TTC549 (cell line): ENCODE data around the gene ARHGAP23.
"Not testable (repeated sequence)": the region's sequence is repeated elsewhere in the genome, so short reads cannot be mapped to it uniquely, and the experiment has no call there.

Source experiments
- FAIRE-seq: peaks from 2 replicates; lab custom pipeline; 2012; peaks lifted over from hg19 to GRCh38; lab: Jason Lieb, UNC

ARHGAP23 gene

DNA sequence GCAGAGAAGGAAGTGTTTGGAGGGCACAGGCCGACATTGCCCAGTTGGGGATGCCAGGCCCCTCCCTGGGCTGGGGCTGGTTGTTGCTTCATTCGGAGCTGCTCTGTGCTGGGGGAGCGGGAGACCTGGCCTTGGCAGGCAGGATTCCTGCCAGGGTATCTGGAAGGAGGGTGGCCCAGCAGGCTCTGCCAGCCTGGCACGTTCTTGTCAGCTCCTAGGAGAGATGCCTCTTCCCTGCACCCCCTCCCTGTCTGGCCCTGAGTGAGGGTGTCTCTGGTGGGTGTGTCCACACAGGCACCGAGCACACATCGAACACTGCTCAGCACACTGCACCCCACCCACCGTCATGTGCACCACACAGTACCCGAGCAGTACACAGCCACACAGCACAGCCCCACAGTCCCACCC lies 35.2 kb downstream of the ARHGAP23 start:
- FAIRE-seq, result no peak

DNA sequence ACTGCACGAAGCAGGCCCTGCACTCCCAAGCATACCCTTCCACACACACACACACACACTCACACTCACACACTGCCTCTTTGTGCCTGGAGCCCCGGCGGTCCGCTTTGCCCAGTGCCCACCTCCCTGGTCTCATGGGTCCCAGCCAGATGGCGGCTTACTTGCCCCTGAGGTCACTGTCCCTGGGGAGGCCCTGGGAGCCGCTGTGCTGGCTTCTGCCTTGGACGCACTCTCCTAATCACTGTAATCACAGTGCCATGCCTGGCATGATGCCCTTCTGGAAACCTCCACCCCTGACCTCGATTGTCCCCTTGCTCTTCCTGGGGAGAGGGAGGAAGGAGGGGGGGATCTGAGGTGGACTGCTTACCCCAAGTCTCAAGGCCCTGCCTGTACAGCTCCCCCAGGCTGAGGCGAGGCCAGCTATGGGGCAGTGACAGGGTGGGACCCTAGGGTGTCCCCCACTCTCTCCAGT lies 36.0 kb downstream of the ARHGAP23 start:
- FAIRE-seq, result no peak

DNA sequence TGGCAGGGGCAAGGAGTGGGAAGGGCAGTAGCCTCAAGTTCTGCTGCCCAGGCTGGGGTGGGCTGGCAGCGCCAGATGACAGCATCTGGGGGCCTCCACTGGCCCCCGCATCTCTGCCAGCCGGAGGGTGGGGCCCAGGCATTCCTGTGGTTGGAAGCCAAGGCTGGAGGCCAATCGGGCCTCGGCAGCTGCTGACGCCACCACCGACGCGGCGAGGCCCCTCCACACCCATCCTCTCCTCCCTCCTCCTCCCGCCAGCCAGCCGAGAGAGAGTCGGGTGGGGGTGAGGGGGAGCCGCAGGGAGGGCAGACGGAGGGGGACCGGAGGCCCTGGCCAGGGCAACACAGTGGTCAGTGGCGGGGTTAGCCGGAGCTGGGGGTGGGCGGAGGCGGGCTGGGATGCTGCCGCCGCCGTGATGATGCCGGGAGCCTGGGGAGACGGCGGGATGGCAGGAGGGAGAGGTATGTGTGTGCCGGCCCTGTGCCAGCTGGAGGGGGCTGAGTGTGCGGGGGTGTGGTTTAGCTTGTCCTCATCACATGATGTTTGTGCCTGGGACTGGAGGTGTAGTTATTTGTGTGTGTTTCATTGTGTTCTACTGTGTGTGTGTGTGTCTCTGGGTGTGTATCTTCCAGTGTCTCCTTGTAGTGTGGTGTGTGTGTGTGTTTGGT lies 36.6 kb downstream of the ARHGAP23 start:
- FAIRE-seq, result no peak

DNA sequence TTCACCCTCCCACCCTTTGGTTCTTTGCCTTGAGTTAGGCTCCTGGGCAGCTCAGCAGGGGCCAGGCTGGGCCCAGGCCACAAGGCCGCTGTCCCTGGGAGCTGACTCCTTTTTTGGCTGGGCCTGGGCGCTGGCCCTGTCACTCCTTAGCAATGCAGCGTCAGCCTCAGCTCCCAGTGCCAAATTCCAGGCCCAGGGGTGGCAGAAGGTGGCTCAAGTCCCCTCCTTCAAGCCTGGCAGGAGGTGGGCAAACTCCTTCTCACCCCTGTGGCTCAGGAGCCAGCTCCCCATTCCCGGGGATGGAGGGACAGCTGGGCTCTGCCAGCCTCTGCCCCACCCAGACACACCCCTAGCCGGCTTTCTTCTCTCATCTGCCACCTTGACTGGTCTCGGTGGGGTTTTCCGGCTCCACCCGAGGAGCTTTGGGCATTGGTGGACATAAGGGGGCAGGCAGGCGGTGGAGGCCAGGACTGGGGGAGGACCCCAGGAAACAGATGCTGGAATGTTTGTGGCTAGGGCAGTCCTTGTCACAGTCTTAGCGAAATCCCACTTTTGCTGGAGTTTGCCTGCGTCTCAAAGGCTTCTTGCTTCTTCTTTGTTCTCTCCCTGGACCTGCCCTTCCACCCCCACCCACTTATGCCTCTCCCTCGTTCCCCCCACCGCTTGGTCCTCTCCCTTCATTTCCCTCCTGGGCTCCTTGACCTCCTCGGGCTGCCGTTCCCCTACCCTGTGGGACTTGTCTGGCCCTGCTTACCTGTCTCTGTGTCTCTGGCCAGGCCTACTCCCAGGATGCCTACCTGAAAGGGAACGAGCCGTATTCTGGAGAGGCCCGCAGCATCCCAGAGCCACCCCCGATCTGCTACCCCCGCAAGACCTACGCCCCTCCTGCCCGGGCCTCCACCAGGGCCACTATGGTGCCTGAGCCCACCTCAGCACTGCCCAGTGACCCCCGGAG lies 37.4 kb downstream of the ARHGAP23 start:
- no peak for FAIRE-seq

DNA sequence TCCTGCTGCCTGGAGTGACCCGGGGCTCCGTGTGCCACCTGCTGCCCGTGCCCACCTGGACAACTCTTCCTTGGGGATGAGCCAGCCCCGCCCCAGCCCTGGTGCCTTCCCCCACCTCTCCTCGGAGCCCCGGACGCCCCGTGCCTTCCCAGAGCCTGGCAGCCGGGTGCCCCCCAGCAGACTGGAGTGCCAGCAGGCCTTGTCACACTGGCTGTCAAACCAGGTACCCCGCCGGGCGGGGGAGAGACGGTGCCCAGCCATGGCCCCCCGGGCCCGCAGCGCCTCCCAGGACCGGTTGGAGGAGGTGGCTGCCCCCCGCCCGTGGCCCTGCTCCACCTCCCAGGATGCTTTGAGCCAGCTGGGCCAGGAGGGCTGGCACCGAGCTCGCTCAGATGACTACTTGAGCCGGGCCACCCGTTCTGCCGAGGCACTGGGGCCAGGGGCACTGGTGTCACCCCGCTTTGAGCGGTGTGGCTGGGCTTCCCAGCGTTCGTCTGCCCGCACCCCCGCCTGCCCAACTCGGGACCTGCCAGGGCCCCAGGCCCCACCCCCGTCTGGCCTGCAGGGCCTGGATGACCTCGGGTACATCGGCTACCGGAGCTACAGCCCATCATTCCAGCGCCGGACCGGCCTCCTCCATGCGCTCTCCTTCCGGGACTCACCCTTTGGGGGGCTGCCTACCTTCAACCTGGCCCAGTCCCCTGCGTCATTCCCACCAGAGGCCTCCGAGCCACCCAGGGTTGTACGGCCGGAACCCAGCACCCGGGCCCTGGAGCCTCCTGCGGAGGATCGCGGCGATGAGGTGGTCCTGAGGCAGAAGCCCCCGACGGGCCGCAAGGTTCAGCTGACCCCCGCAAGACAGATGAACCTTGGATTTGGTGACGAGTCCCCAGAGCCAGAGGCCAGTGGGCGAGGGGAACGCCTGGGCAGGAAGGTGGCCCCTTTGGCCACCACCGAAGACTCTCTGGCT lies 38.4 kb downstream of the ARHGAP23 start:
- FAIRE-seq, result no peak

DNA sequence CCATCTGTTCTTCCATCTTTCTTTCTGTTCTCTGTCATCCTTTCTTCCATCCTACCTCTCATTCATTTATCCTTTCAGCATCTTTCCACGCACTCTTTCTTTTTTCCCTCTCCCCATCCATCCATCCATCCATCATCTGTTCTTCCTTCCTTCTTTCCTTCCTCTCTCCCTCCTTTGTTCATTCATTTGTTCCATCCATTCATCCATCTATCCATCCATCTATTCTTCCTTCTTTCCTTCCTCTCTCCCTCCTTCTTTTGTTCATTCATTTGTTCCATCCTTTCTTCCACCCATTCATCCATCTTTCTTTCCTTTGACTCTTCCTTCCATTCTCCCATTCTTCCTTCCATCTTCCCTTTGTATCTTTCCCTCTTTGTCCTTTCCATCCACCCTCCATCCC lies 39.2 kb downstream of the ARHGAP23 start:
- FAIRE-seq, result no peak

DNA sequence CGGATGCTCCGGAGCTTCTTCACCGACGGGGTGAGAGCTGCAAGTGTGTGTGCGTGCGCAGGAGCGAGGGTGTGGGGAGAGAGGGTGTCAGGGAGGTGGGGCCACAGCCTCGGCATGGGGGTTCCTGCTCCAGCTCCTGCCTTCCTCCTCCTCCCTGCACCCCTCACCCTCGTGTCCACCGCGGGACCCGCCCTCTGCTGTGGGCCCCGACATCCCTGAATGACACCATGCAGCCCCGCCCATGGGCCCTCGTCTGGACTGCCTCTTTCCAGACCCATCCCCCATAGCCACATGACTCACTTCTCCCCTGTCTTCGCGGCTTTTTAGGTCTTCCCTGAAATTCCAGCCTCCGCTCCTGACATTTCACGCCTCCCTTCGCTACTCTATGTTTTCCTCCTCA lies 41.6 kb downstream of the ARHGAP23 start:
- no peak for FAIRE-seq

DNA sequence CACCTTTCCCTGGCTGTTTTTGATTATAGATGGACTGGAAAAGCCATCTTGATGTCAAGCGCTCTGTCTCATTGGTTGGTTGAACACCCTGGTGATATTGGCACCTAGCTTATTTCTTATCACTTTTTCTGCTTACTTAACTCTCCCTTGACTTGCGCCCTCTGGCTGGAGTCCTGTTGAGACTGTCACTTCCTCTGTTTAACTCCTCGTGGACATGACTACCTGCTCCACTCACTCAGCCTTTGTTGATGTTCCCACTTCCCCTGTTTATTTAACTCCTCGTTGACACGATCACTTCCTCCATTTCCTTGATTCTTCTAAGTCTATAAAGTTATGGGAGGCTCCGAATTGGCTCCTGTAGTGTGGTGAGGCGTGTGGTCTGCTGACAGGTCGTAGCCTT lies 43.0 kb downstream of the ARHGAP23 start:
- not testable (repeated sequence) for FAIRE-seq

DNA sequence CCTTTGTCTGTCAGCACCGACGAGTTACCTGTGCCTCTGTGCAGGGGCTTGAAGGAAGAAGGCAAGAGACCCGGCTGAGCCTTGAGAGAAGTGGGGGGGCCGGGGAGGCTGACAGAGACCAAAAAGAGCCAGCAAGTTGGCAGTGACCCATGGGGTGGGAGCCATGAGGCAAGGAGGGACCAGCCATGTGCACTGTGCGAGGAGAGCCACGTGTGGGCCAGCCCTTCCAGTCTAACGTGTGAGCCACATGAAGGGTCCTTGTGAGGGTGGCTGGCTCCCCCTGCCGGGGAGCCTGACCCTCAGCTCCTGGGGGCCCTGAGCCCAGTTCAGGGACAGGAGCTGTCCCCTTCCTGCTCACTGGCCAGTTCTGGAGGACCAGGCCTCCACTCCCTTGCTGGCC lies 46.4 kb downstream of the ARHGAP23 start:
- not testable (repeated sequence) for FAIRE-seq

DNA sequence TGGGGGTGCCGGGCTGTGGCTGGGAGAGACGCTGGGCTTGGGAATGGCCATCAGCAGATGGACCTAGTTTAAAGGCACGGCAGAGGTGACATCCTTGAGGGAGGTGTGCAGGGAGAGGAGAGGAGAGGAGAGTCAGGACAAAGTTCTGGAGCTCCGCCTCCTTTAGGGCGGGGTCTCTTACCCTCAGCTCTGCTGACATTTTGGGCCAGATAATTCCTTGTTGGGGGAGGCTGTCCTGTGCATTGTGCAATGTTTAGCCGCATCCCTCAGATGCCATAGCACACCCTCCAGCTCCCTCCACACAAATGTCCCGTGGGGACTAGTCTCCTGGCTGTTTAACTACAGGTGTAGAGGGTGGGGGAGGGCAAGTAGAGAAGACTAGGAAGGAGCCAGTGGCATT lies 48.3 kb downstream of the ARHGAP23 start:
- no peak for FAIRE-seq

DNA sequence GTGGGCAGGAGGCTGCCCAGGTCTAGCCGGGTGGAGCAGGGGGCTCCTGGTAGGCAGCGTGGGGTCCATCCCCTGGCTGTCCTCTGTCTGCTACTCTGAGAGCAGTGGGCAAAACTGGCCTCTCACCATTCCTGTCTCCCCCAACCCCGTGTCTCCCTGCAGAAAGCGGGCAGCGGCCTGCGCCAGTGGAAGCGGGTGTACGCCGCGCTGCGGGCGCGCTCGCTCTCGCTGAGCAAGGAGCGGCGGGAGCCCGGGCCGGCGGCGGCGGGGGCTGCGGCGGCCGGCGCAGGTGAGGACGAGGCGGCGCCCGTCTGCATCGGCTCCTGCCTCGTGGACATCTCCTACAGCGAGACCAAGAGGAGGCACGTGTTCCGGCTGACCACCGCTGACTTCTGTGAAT lies 49.2 kb downstream of the ARHGAP23 start:
- not testable (repeated sequence) for FAIRE-seq

DNA sequence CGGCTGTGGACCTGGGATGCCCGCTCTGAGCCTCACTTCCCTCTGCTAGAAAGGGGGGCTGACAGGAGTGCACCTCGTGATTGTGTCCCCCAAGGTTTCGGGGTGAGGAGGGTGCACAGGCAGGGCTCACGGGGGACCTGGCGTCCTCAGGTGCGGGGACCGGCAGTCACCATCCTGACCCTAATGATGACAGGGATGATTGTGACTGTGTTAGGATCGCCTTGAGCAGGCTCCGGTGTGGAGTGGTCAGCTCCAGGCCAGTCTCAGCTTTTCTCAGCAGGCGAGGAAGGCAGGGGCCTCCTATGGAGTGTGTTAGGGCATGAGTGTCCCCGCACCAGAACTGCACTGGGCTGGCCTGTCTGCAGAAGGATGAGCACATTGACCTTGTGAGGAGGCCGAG lies 49.7 kb downstream of the ARHGAP23 start:
- FAIRE-seq, result not testable (repeated sequence)

DNA sequence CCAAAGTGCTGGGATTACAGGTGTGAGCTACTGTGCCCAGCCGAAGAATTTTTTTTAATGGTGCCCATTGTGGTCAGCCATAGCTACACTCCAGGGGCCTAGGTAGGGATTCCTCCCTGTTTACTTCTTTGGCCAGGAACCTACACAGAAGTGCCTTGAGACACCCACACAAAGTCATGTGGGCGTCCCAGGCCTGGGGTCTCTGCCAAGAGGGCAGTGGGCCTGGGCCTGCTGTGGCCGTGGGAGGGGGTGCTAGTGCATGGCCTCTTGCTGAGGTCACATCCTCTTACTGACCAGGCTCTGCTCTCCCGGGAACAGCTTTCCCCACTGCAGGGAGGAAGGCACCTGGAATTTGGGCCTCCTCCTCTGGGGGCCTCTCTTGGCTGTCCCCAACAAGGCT lies 50.4 kb downstream of the ARHGAP23 start:
- FAIRE-seq, result not testable (repeated sequence)

DNA sequence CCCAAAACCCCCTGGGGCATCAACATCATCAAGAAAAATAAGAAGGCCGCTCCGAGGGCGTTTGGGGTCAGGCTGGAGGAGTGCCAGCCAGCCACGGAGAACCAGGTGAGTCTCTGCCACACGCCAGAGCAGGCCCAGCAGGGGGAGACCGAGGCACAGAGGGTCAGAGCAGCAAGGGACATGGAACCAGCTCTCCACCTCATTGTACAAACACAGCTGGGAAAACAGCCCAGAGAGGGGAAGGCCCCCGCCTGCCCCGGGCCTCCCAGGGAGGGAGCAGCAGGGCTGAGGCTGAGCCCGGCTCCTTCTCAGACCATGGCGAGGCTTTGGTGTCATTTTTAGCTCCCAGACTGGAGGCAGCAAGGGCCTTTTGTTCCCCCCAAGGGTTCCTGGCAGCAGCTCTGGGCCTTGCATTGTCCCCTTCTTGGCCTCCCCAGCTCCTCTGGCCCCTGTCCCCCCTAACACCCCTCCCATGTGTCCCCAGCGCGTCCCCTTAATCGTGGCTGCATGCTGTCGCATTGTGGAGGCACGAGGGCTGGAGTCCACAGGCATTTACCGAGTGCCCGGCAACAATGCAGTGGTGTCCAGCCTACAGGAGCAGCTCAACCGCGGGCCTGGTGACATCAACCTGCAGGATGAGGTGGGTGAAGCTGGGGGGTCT lies 53.9 kb downstream of the ARHGAP23 start:
- FAIRE-seq, result not testable (repeated sequence)

DNA sequence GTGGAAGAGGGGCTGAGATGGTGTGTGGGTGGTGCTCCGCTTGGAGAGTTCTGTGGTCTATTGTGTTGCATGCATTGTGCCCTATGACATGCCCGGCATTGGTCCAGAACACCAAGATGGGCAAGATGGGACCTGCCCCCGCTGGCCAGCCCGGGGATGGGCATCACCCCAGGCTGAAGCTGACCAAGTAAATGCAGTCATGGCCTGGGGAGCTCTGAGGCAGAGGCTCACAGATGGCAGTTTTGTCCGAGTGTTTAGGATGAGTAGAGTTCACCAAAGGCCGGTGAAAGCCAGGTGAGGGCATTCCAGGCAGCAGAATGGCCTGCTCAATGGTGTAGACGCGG lies 54.4 kb downstream of the ARHGAP23 start:
- FAIRE-seq, result not testable (repeated sequence)

DNA sequence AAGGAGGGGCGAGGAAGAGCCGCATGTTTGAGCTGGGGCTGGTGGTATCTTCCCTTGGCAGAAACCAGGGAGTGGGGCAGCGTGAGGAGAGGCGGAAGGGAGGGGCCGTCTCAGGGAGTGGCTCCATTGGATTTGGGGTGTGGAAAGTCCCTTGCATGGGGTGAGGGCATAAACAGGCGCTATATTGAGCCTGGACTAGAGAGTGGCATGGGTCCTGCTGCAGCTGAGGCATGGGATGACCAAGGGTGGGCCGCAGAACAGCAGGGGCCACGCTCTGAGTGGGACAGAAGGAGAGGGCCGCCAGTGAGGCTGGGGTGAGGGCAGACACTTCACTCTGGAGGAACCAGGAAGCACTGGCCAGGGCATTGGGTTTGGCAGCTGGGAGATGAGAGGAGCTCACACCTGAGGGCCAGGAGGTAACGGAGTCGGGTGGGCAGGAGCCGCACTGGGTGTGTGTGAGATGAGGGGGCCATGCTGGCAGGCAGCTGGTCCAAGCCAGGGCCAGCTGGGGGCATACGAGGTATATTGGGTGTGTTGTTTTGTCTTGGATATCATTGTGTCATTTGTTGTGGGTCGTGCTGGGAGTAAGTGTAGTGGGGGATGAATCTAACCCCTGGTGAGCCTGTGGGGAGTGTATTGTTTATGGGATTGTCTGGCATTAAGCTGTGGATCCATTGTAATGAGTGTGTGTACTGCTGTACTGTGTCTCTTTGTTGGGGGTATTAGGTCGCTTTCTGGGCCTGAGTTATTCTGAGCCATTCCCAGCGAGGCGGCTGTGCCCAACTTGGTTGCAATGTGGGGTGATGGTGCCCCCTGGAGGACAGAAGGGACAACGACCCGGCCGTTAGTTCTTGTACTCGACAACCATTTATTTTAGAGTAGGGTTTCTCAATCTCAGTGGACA lies 56.2 kb downstream of the ARHGAP23 start:
- FAIRE-seq, result not testable (repeated sequence)

DNA sequence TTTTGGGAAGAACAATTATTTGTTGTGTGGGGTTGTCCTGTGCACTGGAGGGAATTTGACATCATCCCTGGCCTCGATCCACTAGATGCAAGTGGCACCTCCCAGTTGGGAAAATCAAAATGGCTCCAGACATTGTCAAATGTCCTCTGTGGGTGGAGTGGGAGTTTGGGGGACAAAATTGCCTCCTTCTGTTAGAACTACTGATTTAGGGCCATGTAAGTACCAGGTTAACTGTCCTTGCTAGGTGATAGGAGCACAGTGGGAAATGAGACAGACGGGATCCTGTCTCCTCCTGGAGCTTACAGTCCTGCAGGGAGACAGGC lies 56.8 kb downstream of the ARHGAP23 start:
- FAIRE-seq, result no peak

DNA sequence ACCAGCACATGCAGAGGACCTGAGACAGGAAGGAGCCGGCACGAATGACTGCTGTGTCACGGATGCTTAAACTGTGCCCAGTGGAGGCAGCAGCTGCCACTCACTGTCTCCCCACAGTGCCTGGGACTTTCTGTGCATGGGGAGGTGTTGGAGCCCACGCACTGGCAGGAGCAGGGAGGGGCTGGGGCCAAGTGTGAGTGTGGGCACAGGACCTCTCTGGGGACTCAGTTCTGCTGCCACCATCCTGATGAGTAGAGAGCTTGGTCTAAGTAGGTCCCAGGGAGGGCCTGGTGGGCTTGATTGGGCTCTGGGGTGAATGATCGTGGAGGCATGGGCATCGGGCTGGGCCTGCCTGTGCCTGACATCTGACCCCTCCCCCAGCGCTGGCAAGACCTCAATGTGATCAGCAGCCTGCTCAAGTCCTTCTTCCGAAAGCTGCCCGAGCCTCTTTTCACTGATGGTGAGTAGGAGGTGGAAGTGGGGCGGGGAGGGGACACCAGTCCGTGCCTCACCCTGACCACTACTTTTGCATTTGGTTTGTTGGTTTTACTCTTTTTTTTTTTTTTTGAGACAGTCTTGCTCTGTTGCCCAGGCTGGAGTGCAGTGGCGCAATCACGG lies 57.5 kb downstream of the ARHGAP23 start:
- not testable (repeated sequence) for FAIRE-seq

DNA sequence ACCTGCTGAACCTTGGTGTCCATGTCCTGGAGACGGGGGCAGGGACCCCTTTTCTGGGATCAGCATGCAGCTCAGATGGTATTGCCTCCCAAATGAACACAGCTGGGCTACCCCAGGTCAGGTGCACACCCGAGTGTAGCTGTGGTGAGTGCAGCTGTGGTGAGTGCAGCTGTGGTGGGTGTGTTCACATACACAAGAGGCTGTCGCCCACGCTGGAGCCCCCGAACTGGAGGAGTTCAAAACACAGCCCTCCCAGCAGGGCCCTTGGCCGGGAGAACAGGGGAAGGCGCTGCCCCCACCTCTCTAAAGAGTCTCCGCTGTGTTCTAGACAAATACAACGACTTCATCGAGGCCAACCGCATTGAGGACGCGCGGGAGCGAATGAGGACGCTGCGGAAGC lies 61.5 kb downstream of the ARHGAP23 start:
- not testable (repeated sequence) for FAIRE-seq

DNA sequence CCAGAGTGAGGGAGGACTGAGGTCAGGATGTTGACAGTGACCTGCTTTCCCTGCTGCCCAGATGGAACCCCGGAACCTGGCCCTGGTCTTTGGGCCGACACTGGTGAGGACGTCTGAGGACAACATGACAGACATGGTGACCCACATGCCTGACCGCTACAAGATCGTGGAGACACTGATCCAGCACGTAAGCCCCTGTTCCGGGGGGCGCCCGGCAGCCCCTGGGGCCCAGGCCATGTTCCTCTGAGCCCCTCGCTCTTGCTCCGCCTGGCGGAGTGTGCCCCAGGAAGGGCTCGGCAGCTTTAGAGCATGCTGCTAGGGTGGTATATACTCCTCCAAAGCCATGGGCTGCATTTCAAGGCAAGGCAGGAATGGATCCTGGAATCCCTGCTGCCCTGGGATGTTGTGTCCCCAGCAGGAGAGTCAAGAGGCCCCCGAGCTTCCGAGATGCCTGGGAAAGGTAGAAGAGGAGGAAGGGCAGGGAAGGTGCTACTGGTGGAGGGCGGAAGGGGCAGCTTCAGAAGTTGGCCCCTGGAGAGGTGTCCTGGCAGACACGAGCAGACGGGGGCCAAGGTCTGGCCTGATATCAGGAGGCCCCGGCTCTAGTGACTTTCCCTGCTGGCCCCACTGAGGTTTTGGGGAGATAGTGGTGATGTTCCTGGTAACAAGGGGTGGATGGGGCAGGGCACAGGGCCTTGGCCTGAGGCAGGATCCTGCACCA lies 63.2 kb downstream of the ARHGAP23 start:
- FAIRE-seq, result not testable (repeated sequence)
